Naive thymus-derived CD8-positive, alpha-beta T cell (primary cell): ENCODE measurements around the gene ESRRA. TPM values are rescaled to one million over a fixed set of nuclear protein-coding genes. Genes with fewer than 3 reads are reported as not detected.
"Not testable (repeated sequence)": the region's sequence is repeated elsewhere in the genome, so short reads cannot be mapped to it uniquely, and the experiment has no call there.

Source experiments
- ATAC-seq, 2 donors: fragments of 150-1000 bp; cut with Tn5 transposase in 1 of 2; sonication (Bioruptor Pico), chemical (Tn5 transposase) in 1 of 2; 1 replicate in 1 of 2; 2 replicates in 1 of 2; pipeline ENCODE4 v1.10.0; 2021; ENCODE audit warnings: mild to moderate bottlenecking in 2 of 2, moderate library complexity in 2 of 2
- POLR2A ChIA-PET: fragments of 350-600 bp; sonication (Branson Sonifier 250); formaldehyde crosslinking; loops from one replicate; lab custom pipeline; 2021; ENCODE audit warnings: antibody characterized with exemption; lab: Charles Lee
- DNase-seq, 10 donors: peaks; one replicate each; pipeline versions ENCODE4 v3.0.0 to v3.0.0-alpha.2; 2020 to 2022
- H3K27ac Mint-ChIP-seq, 10 donors: one replicate each; pipeline ENCODE4 v1.8.0; 2020 to 2022; ENCODE audit warnings: mild to moderate bottlenecking in 10 of 10, mixed read lengths in 10 of 10, moderate library complexity in 4 of 10, inconsistent platforms in 1 of 10
- H3K27me3 Mint-ChIP-seq, 5 donors: one replicate each; pipeline ENCODE4 v1.8.0; 2021 to 2022; ENCODE audit warnings: mixed read lengths in 5 of 5
- H3K36me3 Mint-ChIP-seq, 3 donors: one replicate each; pipeline ENCODE4 v1.8.0; 2020 to 2022; ENCODE audit warnings: mixed read lengths in 3 of 3, mild to moderate bottlenecking in 2 of 3, inconsistent platforms in 1 of 3
- H3K4me1 Mint-ChIP-seq, 4 donors: one replicate each; pipeline ENCODE4 v1.8.0; 2021 to 2022; ENCODE audit warnings: mixed read lengths in 4 of 4
- H3K4me3 Mint-ChIP-seq, 10 donors: one replicate each; pipeline ENCODE4 v1.8.0; 2020 to 2022; ENCODE audit warnings: mild to moderate bottlenecking in 10 of 10, mixed read lengths in 10 of 10, moderate library complexity in 6 of 10, inconsistent platforms in 1 of 10
- H3K9me3 Mint-ChIP-seq, 9 donors: one replicate each; pipeline ENCODE4 v1.8.0; 2020 to 2022; ENCODE audit warnings: mixed read lengths in 9 of 9, mild to moderate bottlenecking in 3 of 9, inconsistent platforms in 1 of 9, moderate library complexity in 1 of 9
- polyA plus RNA-seq, 3 donors: library from polyadenylated mRNA; unstranded; fragments of 300-500 nt; fragmentation: Illumina TruSeq; gene quantifications; one replicate each; pipeline ENCODE4 v1.2.3, GENCODE V29; 2021
- total RNA-seq, 8 experiments: library from RNA in 2 of 8; stranded (reverse) in 2 of 8; gene quantifications; one replicate each; pipeline ENCODE4 v1.2.3 and lab custom pipeline; 2021 to 2026

Gene ESRRA
- total and polyA plus RNA-seq, 5 experiments from 2014 or later = 3.5 to 24.9 (median 9.1) TPM

DNA sequence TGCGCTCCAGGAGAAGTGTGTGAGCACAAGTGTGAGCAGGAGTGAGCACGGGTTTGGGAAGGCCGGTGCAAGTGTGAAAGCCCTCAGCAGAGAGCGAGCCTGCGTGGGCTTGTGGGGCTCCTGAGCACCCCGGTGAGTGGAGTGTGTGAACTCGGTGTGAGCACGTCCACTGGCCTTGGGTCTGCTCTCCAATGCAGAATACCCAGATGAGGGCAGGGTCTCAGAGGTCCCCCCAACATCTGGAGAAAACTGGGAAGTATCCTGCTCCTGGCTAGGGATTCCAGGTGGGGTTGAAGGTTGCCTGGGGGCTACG is 1.2 kb downstream of the ESRRA start:
- Mint-ChIP-seq H3K36me3 (peaks cover 0 to 15% (median 0%) of the 10 kb centered on the region in 3 donors), H3K4me3 (peak overlapping the region; percentile 88 to 99 (median 96)), H3K9me3 (no peaks in the 10 kb centered on the region), H3K4me1 (peaks cover 19 to 41% (median 35%) of the 10 kb centered on the region in 4 donors), H3K27ac (peak overlapping the region; percentile 86 to 97 (median 94)), H3K27me3 (peaks cover 0 to 5% (median 4%) of the 10 kb centered on the region in 5 donors)
- POLR2A ChIA-PET = interaction anchor here (1.3 to 7.5 kb wide), 4 partner anchors 11 to 100 kb away, joined by 3 to 113 read pairs (median 34); partner anchors contain the start of genes FERMT3, PRDX5 and TRMT112
- no peak for DNase-seq
- no peak for ATAC-seq

DNA sequence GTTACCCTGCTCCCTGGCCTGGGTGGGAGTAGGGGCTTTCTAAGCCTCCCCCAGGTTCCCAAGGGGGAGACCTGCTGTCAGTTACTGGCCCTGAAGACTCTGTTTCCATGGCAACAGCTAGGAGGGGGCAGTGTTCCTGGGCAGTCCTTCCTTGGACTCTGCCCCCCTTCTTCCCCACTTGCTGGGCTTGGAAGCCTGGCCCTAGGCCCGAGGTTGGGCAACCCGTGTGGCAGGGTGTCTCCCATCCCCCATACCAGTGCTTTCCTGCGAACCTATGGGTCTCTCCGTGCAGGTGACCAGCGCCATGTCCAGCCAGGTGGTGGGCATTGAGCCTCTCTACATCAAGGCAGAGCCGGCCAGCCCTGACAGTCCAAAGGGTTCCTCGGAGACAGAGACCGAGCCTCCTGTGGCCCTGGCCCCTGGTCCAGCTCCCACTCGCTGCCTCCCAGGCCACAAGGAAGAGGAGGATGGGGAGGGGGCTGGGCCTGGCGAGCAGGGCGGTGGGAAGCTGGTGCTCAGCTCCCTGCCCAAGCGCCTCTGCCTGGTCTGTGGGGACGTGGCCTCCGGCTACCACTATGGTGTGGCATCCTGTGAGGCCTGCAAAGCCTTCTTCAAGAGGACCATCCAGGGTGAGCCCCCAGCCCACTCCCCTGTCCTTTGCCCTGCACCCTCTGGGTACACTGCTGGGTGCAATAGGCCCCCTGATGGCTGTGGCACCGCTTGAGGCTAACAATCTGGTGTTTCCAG is 1.7 kb downstream of the ESRRA start:
- POLR2A ChIA-PET = interaction anchor here (1.3 to 7.5 kb wide), 4 partner anchors 10 to 101 kb away, joined by 3 to 113 read pairs (median 34); partner anchors contain the start of genes FERMT3, PRDX5 and TRMT112
- Mint-ChIP-seq H3K36me3 (peaks cover 0 to 15% (median 0%) of the 10 kb centered on the region in 3 donors), H3K4me3 (peak overlapping the region; percentile 88 to 99 (median 96)), H3K4me1 (peaks cover 19 to 37% (median 34%) of the 10 kb centered on the region in 4 donors), H3K27ac (peak overlapping the region in 8 of 10 donors; percentile 27 to 97 (median 85)), H3K27me3 (peaks cover 0 to 2% (median under 1%) of the 10 kb centered on the region in 5 donors), H3K9me3 (no peaks in the 10 kb centered on the region)
- ATAC-seq (no peak), DNase-seq (no peak)

DNA sequence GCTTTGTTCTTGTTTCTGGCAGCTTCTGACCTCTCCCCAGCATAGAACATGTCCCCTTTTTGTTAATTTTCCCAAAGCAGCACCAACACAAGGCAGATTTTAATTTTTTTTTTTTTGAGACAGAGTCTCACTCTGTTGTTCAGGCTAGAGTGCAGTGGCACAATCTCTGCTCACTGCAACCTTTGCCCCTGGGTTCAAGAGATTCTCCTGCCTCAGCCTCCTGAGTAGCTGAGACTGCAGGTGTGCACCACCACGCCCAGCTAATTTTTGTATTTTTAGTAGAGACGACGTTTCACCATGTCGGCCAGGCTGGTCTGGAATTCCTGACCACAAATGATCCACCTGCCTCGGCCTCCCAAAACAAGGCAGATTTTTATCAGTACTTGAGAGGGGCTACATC is 2.5 kb downstream of the ESRRA start:
- H3K4me1 Mint-ChIP-seq = peaks cover 22 to 43% (median 40%) of the 10 kb centered on the region in 4 donors
- H3K27ac Mint-ChIP-seq = peak overlapping the region in 8 of 10 donors; percentile 12 to 79 (median 44)

DNA sequence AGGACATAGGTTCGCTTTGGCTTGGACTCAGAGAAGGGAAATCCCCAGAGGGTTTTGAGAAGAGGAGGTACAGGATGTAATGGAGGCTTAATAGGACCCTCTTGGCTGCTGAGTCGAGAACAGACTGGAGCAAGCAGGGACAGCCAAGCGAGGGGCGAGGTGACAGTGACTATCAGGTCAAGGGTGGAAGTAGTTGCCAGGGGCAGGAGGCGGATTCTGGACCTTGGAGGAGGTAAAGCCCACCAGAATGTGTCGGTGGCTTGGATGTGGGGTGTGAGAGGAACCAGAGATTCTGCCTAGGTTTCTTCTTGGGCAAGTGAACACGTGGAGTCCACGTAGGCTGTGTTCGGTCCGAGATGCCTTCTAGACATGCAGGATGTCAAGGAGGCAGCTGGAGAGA is 7.6 kb downstream of the ESRRA start:
- POLR2A ChIA-PET = no interaction called here
- Mint-ChIP-seq H3K27me3 (no peaks in the 10 kb centered on the region), H3K36me3 (peaks cover 0 to 21% (median 0%) of the 10 kb centered on the region in 3 donors), H3K27ac (peak overlapping the region in 8 of 10 donors; percentile 51 to 88 (median 81)), H3K4me3 (peak overlapping the region in 2 of 10 donors; percentile 14 to 34), H3K9me3 (no peaks in the 10 kb centered on the region), H3K4me1 (peaks cover 16 to 39% (median 30%) of the 10 kb centered on the region in 4 donors)
- DNase-seq (no peak), ATAC-seq (no peak)

More for the DNA sequence above, 2.5 kb downstream of the ESRRA start:
- Mint-ChIP-seq H3K36me3 (peaks cover 0 to 19% (median 0%) of the 10 kb centered on the region in 3 donors), H3K4me3 (peak overlapping the region in 8 of 10 donors; percentile 26 to 97 (median 52))
- ATAC-seq, H3K27me3 Mint-ChIP-seq, DNase-seq, H3K9me3 Mint-ChIP-seq: not testable (repeated sequence)
- POLR2A ChIA-PET = interaction anchor here (0.7 to 7.5 kb wide), 4 partner anchors 9 to 121 kb away, joined by 4 to 113 read pairs (median 33); partner anchors contain the start of genes FERMT3, PRDX5 and TRMT112

DNA sequence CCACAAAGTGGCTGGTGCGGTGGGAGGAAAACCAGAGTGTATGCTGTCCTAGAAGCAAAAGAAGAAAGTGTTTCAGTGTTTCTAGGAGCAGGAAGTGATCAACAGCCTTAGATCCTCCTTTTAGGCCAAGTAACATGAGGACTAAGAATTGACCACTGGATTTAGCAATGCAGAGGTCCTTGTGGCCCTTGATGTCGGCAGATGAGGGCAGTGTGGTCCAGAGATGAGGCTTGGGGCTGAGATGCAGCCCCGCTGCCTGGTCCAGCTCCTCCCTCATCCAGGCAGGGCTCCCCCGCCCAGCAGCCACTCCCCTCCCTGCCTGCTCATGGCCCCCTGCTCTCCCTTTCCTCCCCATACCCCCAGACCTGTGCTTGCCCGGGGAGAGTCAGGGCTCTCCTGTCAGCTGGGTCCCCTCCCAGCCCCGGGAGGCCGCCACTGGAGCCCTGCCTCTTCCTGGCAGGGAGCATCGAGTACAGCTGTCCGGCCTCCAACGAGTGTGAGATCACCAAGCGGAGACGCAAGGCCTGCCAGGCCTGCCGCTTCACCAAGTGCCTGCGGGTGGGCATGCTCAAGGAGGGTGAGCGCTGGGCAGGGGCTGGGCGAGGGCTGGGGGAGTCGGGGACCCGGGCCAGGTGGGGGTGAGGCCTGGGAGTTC is 8.3 kb downstream of the ESRRA start:
- peaks cover 0 to 21% (median 0%) of the 10 kb centered on the region in 3 donors for H3K36me3 Mint-ChIP-seq
- H3K4me1 Mint-ChIP-seq = peaks cover 18 to 42% (median 33%) of the 10 kb centered on the region in 4 donors
- H3K4me3 Mint-ChIP-seq = no peak overlapping the region
- H3K27me3 Mint-ChIP-seq = no peaks in the 10 kb centered on the region
- peak overlapping the region in 5 of 10 donors; percentile 20 to 88 (median 82) for H3K27ac Mint-ChIP-seq
- no peak for DNase-seq
- POLR2A ChIA-PET = no interaction called here
- no peak for ATAC-seq
- H3K9me3 Mint-ChIP-seq = no peaks in the 10 kb centered on the region

DNA sequence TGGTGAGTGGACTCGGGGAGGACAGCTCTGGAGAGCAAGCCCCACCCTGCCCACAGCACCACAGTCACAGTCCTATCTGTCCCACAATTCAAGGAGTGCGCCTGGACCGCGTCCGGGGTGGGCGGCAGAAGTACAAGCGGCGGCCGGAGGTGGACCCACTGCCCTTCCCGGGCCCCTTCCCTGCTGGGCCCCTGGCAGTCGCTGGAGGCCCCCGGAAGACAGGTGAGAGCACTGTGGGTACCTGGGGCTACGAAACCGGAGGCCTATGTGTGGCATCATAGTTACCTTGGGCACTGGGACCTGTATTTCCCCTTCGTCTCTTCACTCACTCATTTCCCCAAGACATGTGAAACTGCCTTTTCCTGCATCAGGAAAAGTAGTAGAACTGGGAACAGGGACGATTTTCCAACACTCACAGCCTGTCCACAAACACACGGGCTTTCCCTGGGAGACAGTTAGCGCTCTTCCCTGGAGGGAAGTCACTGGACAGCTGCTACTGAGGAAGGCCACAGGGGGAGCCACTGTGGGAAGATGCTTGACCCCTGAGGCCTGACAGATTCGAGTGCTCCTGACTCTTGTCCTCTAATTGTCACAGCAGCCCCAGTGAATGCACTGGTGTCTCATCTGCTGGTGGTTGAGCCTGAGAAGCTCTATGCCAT is 9.0 kb downstream of the ESRRA start:
- POLR2A ChIA-PET = no interaction called here
- H3K27ac Mint-ChIP-seq = no peak overlapping the region
- ATAC-seq = no peak

DNA sequence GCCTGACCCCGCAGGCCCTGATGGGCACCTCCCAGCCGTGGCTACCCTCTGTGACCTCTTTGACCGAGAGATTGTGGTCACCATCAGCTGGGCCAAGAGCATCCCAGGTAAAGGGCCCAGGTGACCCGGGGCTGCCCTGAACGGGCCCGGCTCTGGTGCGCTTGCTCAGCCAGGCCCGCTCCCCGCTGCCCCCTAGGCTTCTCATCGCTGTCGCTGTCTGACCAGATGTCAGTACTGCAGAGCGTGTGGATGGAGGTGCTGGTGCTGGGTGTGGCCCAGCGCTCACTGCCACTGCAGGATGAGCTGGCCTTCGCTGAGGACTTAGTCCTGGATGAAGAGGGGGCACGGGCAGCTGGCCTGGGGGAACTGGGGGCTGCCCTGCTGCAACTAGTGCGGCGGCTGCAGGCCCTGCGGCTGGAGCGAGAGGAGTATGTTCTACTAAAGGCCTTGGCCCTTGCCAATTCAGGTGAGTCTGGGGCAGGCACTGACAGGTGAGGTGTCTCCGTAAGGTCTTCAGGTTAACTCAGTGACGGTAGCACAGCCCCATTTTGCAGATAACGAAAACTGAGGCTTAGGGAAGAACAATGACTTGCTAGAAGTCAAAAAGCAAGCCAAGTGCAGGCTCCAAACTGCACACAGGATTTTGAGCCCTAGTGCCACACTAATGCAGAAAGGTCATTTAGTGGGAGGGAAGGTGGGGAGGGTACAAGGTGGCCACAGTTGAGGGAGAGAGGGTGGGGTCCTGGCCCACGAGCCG is 9.7 kb downstream of the ESRRA start:
- peak overlapping the region in 5 of 10 donors; percentile 36 to 82 (median 67) for H3K27ac Mint-ChIP-seq
- H3K9me3 Mint-ChIP-seq = no peaks in the 10 kb centered on the region
- peaks cover 23 to 53% (median 44%) of the 10 kb centered on the region in 4 donors for H3K4me1 Mint-ChIP-seq
- ATAC-seq = no peak
- H3K36me3 Mint-ChIP-seq = peaks cover 0 to 20% (median 0%) of the 10 kb centered on the region in 3 donors
- POLR2A ChIA-PET = interaction anchor here (3.7 kb wide), 1 partner anchor 44 kb away, joined by 53 read pairs; no protein-coding TSS in a partner anchor
- H3K27me3 Mint-ChIP-seq = no peaks in the 10 kb centered on the region
- DNase-seq = no peak
- H3K4me3 Mint-ChIP-seq = peak overlapping the region in 5 of 10 donors; percentile 6 to 67 (median 57)

More for the DNA sequence above, 9.0 kb downstream of the ESRRA start:
- Mint-ChIP-seq H3K27me3 (no peaks in the 10 kb centered on the region), H3K9me3 (no peaks in the 10 kb centered on the region), H3K4me3 (no peak overlapping the region), H3K4me1 (peaks cover 22 to 47% (median 39%) of the 10 kb centered on the region in 4 donors), H3K36me3 (peaks cover 0 to 18% (median 0%) of the 10 kb centered on the region in 3 donors)
- DNase-seq = no peak

DNA sequence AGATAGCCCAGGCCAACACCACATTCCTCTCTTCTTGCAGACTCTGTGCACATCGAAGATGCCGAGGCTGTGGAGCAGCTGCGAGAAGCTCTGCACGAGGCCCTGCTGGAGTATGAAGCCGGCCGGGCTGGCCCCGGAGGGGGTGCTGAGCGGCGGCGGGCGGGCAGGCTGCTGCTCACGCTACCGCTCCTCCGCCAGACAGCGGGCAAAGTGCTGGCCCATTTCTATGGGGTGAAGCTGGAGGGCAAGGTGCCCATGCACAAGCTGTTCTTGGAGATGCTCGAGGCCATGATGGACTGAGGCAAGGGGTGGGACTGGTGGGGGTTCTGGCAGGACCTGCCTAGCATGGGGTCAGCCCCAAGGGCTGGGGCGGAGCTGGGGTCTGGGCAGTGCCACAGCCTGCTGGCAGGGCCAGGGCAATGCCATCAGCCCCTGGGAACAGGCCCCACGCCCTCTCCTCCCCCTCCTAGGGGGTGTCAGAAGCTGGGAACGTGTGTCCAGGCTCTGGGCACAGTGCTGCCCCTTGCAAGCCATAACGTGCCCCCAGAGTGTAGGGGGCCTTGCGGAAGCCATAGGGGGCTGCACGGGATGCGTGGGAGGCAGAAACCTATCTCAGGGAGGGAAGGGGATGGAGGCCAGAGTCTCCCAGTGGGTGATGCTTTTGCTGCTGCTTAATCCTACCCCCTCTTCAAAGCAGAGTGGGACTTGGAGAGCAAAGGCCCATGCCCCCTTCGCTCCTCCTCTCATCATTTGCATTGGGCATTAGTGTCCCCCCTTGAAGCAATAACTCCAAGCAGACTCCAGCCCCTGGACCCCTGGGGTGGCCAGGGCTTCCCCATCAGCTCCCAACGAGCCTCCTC is 10.6 kb downstream of the ESRRA start:
- POLR2A ChIA-PET = interaction anchor here (1.4 to 3.8 kb wide), 9 partner anchors 10 to 1669 kb away, joined by 3 to 73 read pairs (median 24); partner anchors contain the start of genes CCDC88B, ESRRA, FKBP2 and GANAB
- H3K9me3 Mint-ChIP-seq, ATAC-seq, DNase-seq, H3K27me3 Mint-ChIP-seq: not testable (repeated sequence)
- peaks cover 26 to 55% (median 49%) of the 10 kb centered on the region in 4 donors for H3K4me1 Mint-ChIP-seq
- H3K36me3 Mint-ChIP-seq = peaks cover 0 to 27% (median 3%) of the 10 kb centered on the region in 3 donors
- H3K4me3 Mint-ChIP-seq = peak overlapping the region; percentile 90 to 97 (median 94)
- H3K27ac Mint-ChIP-seq = peak overlapping the region in 9 of 10 donors; percentile 97 to 100 (median 99)

DNA sequence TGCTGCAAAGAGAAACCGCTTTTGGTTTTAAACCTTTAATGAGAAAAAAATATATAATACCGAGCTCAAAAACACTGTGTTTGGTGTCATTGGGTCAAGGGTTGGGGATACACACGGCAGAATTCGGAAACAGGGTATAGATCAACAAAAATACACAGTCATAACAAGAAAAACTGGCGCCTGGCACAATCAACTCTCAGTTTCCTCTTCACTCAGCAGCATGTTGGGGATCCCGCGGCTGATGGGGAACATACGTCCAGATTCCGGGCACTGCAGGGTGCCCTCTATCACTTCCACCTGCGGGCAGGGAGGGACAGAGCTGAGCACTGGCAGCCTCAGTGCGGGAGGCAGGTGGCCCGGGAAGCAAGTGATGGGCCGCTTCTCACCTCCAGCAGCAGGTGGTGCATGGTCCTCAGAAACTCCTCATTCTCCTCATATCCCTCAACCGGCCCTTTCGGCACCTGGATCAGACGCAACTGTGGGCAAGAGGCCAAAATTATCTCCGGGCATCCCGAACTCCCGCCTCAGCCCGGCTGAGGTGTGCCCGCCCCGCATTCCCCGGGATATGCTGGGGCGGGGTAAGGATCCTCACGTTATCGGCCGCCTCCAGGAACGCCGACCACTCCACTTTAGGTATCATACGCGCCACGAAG is 11.5 kb downstream of the ESRRA start:
- H3K9me3 Mint-ChIP-seq = no peaks in the 10 kb centered on the region
- DNase-seq (peak in 3 of 10 donors; percentile 36 to 48 (median 44)), ATAC-seq (peak in 1 of 2 donors; percentile 1)
- H3K4me1 Mint-ChIP-seq = peaks cover 29 to 55% (median 49%) of the 10 kb centered on the region in 4 donors
- POLR2A ChIA-PET = interaction anchor here (0.8 to 3.8 kb wide), 32 partner anchors 11 to 1670 kb away, joined by 3 to 73 read pairs (median 6); partner anchors contain the start of genes BAD, CCDC88B, DNAJC4 and ESRRA
- peak overlapping the region; percentile 90 to 97 (median 94) for H3K4me3 Mint-ChIP-seq
- H3K27ac Mint-ChIP-seq = peak overlapping the region; percentile 97 to 100 (median 99)
- peaks cover 0 to 33% (median 3%) of the 10 kb centered on the region in 3 donors for H3K36me3 Mint-ChIP-seq
- H3K27me3 Mint-ChIP-seq = no peaks in the 10 kb centered on the region

DNA sequence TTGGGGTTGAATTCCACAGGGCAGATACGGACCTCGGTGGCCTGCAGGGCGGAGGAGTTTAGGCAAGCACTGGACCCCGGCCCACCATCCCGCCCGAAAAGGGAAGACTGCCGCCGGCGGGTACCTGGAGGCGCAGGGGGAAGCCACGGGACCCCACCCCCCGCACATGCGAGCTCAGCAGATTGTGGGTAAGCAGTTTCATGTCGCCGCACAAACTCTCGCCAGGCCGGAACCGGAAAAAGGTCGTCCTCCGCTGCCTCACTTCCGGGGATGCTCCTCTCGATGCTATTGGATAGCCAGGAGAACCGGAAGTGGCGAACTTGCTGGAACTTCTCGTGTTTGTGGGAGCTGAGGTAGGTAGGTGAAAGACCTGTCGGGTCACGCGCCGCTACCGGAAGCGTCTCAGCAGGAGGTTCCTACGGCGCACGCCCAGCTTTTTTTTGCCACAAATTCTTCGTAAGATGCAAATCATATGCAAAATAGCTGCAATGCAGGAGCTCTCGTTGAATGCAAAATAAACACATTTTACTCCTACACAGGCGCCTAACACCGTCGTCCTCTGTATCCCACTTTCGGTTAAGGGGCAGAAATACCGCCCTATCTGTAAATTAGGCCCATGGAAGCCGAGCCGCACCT is 12.1 kb downstream of the ESRRA start, which contains the start of gene TRMT112:
Gene TRMT112, minus strand, starts transcription at position 235 of the 636 bp plus-strand sequence. Its CDS starts 33 bp downstream, at position 202.
- DNase-seq (peak; percentile 78 to 99 (median 98)), ATAC-seq (peak; percentile 80 to 82)
- Mint-ChIP-seq H3K27ac (peak within 1 kb of the TSS; percentile 97 to 100 (median 99)), H3K4me1 (peaks cover 29 to 52% (median 46%) of the 10 kb centered on the region in 4 donors), H3K9me3 (no peaks in the 10 kb centered on the region), H3K27me3 (no peaks in the 10 kb centered on the region), H3K36me3 (peaks cover 0 to 38% (median 3%) of the 10 kb centered on the region in 3 donors), H3K4me3 (peak within 1 kb of the TSS; percentile 90 to 97 (median 94))
- POLR2A ChIA-PET = interaction anchor here (0.6 to 3.8 kb wide), 41 partner anchors 12 to 1671 kb away, joined by 3 to 73 read pairs (median 5); partner anchors contain the start of genes BAD, CCDC88B, CFL1 and DNAJC4
